Karpas-422 (cell line): ENCODE measurements around the gene TNFRSF8. TPM values are rescaled to one million over a fixed set of nuclear protein-coding genes. Genes with fewer than 3 reads are reported as not detected.

Experiments
- DNase-seq: peaks from one replicate; pipeline ENCODE4 v3.0.0-alpha.2; 2015
- H2AFZ ChIP-seq: fragments of 200-600 bp; sonication (generic); 2 replicates; pipeline ENCODE4 v1.6.1; 2014; ENCODE audit warnings: antibody characterized with exemption, low read length, mixed read lengths
- H3K27ac ChIP-seq: fragments of 200-600 bp; sonication (generic); 2 replicates; pipeline ENCODE4 v1.5.1; 2014; ENCODE audit warnings: mild to moderate bottlenecking, low read length, moderate library complexity
- H3K27me3 ChIP-seq: fragments of 200-600 bp; sonication (generic); 2 replicates; pipeline ENCODE4 v1.6.1; 2014; ENCODE audit warnings: low read length, mixed read lengths
- H3K36me3 ChIP-seq: fragments of 200-600 bp; sonication (generic); 2 replicates; pipeline ENCODE4 v1.6.1; 2014; ENCODE audit warnings: low read length, mixed read lengths; ENCODE audit not compliant: insufficient read depth
- H3K4me1 ChIP-seq: fragments of 200-600 bp; sonication (generic); 2 replicates; pipeline ENCODE4 v1.6.1; 2014; ENCODE audit warnings: mild to moderate bottlenecking, low read length, mixed read lengths
- H3K4me2 ChIP-seq: fragments of 200-600 bp; sonication (generic); 2 replicates; pipeline ENCODE4 v1.6.1; 2014; ENCODE audit warnings: low read length, low read depth, mild to moderate bottlenecking; ENCODE audit not compliant: poor library complexity, severe bottlenecking
- H3K4me3 ChIP-seq: fragments of 200-600 bp; sonication (generic); 2 replicates; pipeline ENCODE4 v1.5.1; 2014; ENCODE audit warnings: mild to moderate bottlenecking, antibody characterized with exemption, low read length, mixed read lengths
- H3K79me2 ChIP-seq: fragments of 200-600 bp; sonication (generic); 2 replicates; pipeline ENCODE4 v1.6.1; 2014; ENCODE audit warnings: mild to moderate bottlenecking, low read length, mixed read lengths
- H3K9ac ChIP-seq: fragments of 200-600 bp; sonication (generic); 2 replicates; pipeline ENCODE4 v1.6.0; 2014; ENCODE audit warnings: low read length
- H3K9me2 ChIP-seq: fragments of 200-600 bp; sonication (generic), shearing (Covaris generic); replicated peaks from 2 replicates; pipeline ENCODE4 v1.6.0; 2014; ENCODE audit warnings: mild to moderate bottlenecking, low read length, moderate library complexity; ENCODE audit not compliant: insufficient read depth
- H3K9me3 ChIP-seq: fragments of 300-700, 200-600 bp; sonication (generic); 2 replicates; pipeline ENCODE4 v1.6.1; 2014; ENCODE audit warnings: low read length, mixed read lengths
- H4K20me1 ChIP-seq: fragments of 200-600 bp; sonication (generic); 2 replicates; pipeline ENCODE4 v1.6.1; 2014; ENCODE audit warnings: mild to moderate bottlenecking, antibody characterized with exemption, low read length, low read depth; ENCODE audit not compliant: insufficient read depth
- total RNA-seq: library from RNA; depleted of rRNA; stranded (reverse); fragments of >200 nt; shearing (Covaris generic); gene quantifications from 2 replicates; pipeline ENCODE4 v1.2.3, GENCODE V29; 2014; ENCODE audit warnings: low replicate concordance

TNFRSF8 gene
- total RNA-seq, 1 experiment from 2014 or later: not detected

- Histone ChIP-seq H3K4me1 (no peaks in the 10 kb centered on the region), H3K4me3 (no peak overlapping the region), H3K27me3 (no peaks in the 10 kb centered on the region), H4K20me1 (no peaks in the 10 kb centered on the region; the same call in 1 of the 2 replicates), H3K4me2 (no peak overlapping the region), H3K79me2 (no peaks in the 10 kb centered on the region), H3K9me2 (no peaks in the 10 kb centered on the region), H3K36me3 (no peaks in the 10 kb centered on the region), H3K27ac (no peak overlapping the region), H3K9ac (no peak overlapping the region), H2AFZ (no peak overlapping the region), H3K9me3 (no peaks in the 10 kb centered on the region)
- no peak for DNase-seq
These were observed 64.2 kb downstream of the TNFRSF8 start for GRCh38 chr1:12127206-12127810.

GRCh38 chr1:12128120-12128519, 65.0 kb downstream of the TNFRSF8 start:
- no peaks in the 10 kb centered on the region for H3K9me2 ChIP-seq
- no peaks in the 10 kb centered on the region for H3K4me1 ChIP-seq
- no peaks in the 10 kb centered on the region for H3K27me3 ChIP-seq
- no peak for DNase-seq
- H3K79me2 ChIP-seq: no peaks in the 10 kb centered on the region
- H3K27ac ChIP-seq: no peak overlapping the region
- no peaks in the 10 kb centered on the region; the same call in 1 of the 2 replicates for H4K20me1 ChIP-seq
- no peak overlapping the region for H3K4me3 ChIP-seq
- no peak overlapping the region for H3K9ac ChIP-seq
- H3K36me3 ChIP-seq: no peaks in the 10 kb centered on the region
- H3K4me2 ChIP-seq: no peak overlapping the region
- H2AFZ ChIP-seq: no peak overlapping the region
- H3K9me3 ChIP-seq: no peaks in the 10 kb centered on the region

GRCh38 chr1:12129624-12130023, 66.5 kb downstream of the TNFRSF8 start:
- H3K4me1 ChIP-seq: no peaks in the 10 kb centered on the region

GRCh38 chr1:12130466-12131130, 67.5 kb downstream of the TNFRSF8 start:
- Histone ChIP-seq H3K9ac (no peak overlapping the region), H3K9me2 (no peaks in the 10 kb centered on the region), H3K4me1 (no peaks in the 10 kb centered on the region), H3K36me3 (no peaks in the 10 kb centered on the region), H3K27ac (no peak overlapping the region), H2AFZ (no peak overlapping the region), H3K27me3 (no peaks in the 10 kb centered on the region), H4K20me1 (no peaks in the 10 kb centered on the region), H3K4me3 (no peak overlapping the region), H3K79me2 (no peaks in the 10 kb centered on the region), H3K4me2 (no peak overlapping the region), H3K9me3 (no peaks in the 10 kb centered on the region)
- no peak for DNase-seq

More at GRCh38 chr1:12129624-12130023, 66.5 kb downstream of the TNFRSF8 start:
- no peak overlapping the region for H3K9ac ChIP-seq
- H2AFZ ChIP-seq: no peak overlapping the region
- no peaks in the 10 kb centered on the region for H3K9me3 ChIP-seq
- no peaks in the 10 kb centered on the region; the same call in 1 of the 2 replicates for H4K20me1 ChIP-seq
- DNase-seq: no peak
- H3K36me3 ChIP-seq: no peaks in the 10 kb centered on the region
- H3K27me3 ChIP-seq: no peaks in the 10 kb centered on the region
- no peaks in the 10 kb centered on the region for H3K79me2 ChIP-seq
- no peak overlapping the region for H3K4me3 ChIP-seq
- no peaks in the 10 kb centered on the region for H3K9me2 ChIP-seq
- no peak overlapping the region for H3K27ac ChIP-seq
- no peak overlapping the region for H3K4me2 ChIP-seq

- no peak for DNase-seq
- Histone ChIP-seq H3K27ac (no peak overlapping the region), H3K4me1 (no peaks in the 10 kb centered on the region), H3K9me2 (no peaks in the 10 kb centered on the region), H3K9ac (no peak overlapping the region), H3K36me3 (no peaks in the 10 kb centered on the region), H3K4me3 (no peak overlapping the region), H3K9me3 (no peaks in the 10 kb centered on the region), H3K4me2 (no peak overlapping the region), H3K79me2 (no peaks in the 10 kb centered on the region), H4K20me1 (no peaks in the 10 kb centered on the region), H3K27me3 (no peaks in the 10 kb centered on the region), H2AFZ (no peak overlapping the region)
These were observed 69.0 kb downstream of the TNFRSF8 start for GRCh38 chr1:12132078-12132477.

GRCh38 chr1:12134716-12135115, 71.6 kb downstream of the TNFRSF8 start:
- H3K4me3 ChIP-seq: no peak overlapping the region
- no peak for DNase-seq
- no peaks in the 10 kb centered on the region for H3K79me2 ChIP-seq
- H3K4me1 ChIP-seq: no peaks in the 10 kb centered on the region
- H3K27ac ChIP-seq: no peak overlapping the region
- H3K9me2 ChIP-seq: no peaks in the 10 kb centered on the region
- H3K27me3 ChIP-seq: no peaks in the 10 kb centered on the region
- H3K36me3 ChIP-seq: no peaks in the 10 kb centered on the region
- H3K4me2 ChIP-seq: no peak overlapping the region
- no peaks in the 10 kb centered on the region for H4K20me1 ChIP-seq
- H3K9ac ChIP-seq: no peak overlapping the region
- no peaks in the 10 kb centered on the region for H3K9me3 ChIP-seq
- no peak overlapping the region for H2AFZ ChIP-seq

- H4K20me1 ChIP-seq: no peaks in the 10 kb centered on the region
- DNase-seq: no peak
- no peaks in the 10 kb centered on the region for H3K4me1 ChIP-seq
- no peaks in the 10 kb centered on the region for H3K79me2 ChIP-seq
- H3K4me3 ChIP-seq: no peak overlapping the region
- no peak overlapping the region for H3K9ac ChIP-seq
- H2AFZ ChIP-seq: no peak overlapping the region
- H3K36me3 ChIP-seq: no peaks in the 10 kb centered on the region
- H3K27ac ChIP-seq: no peak overlapping the region
- H3K4me2 ChIP-seq: no peak overlapping the region
- no peaks in the 10 kb centered on the region for H3K9me3 ChIP-seq
- H3K27me3 ChIP-seq: no peaks in the 10 kb centered on the region
- H3K9me2 ChIP-seq: no peaks in the 10 kb centered on the region
These were observed 72.5 kb downstream of the TNFRSF8 start for GRCh38 chr1:12135612-12136011.

- Histone ChIP-seq H3K9me2 (no peaks in the 10 kb centered on the region), H3K4me1 (no peaks in the 10 kb centered on the region)
These were observed 74.0 kb downstream of the TNFRSF8 start for GRCh38 chr1:12136916-12137610.

More at GRCh38 chr1:12136916-12137610, 74.0 kb downstream of the TNFRSF8 start:
- no peak overlapping the region for H3K4me2 ChIP-seq
- no peak overlapping the region for H3K27ac ChIP-seq
- H3K9me3 ChIP-seq: no peaks in the 10 kb centered on the region
- no peak overlapping the region for H3K4me3 ChIP-seq
- H3K36me3 ChIP-seq: no peaks in the 10 kb centered on the region
- H3K9ac ChIP-seq: no peak overlapping the region
- DNase-seq: no peak
- H2AFZ ChIP-seq: no peak overlapping the region
- H4K20me1 ChIP-seq: peaks cover 6% of the 10 kb centered on the region; the same call in 1 of the 2 replicates
- no peaks in the 10 kb centered on the region for H3K79me2 ChIP-seq
- no peaks in the 10 kb centered on the region for H3K27me3 ChIP-seq
